GM12878 (cell line): ENCODE results near the gene BEGAIN. TPM values are rescaled to one million over a fixed set of nuclear protein-coding genes. Genes with fewer than 3 reads are reported as not detected.

Experiments used
- ATAC-seq: fragments of 200-7000 bp; cut with Tn5 transposase; 3 replicates; pipeline ENCODE4 v1.9.1; 2020; ENCODE audit warnings: mild to moderate bottlenecking, moderate library complexity
- BruUV-seq: library from RNA; stranded (reverse); fragments of 400-500 nt; replicated peaks from 2 replicates; lab custom pipeline; 2021; lab: Mats Ljungman, UMichigan
- CTCF ChIA-PET: fragments of 300-600 bp; sonication (Branson Sonifier 250); formaldehyde crosslinking; extraction: SDS; loops from one replicate; lab custom pipeline; 2021; ENCODE audit warnings: inconsistent platforms; lab: Yijun Ruan, JAX
- POLR2A ChIA-PET: fragments of 350-600 bp; formaldehyde crosslinking; extraction: SDS; loops from one replicate; lab custom pipeline; 2021; ENCODE audit warnings: inconsistent platforms; lab: Charles Lee
- RAD21 ChIA-PET: fragments of 300-600 bp; sonication (Branson Sonifier 250); formaldehyde crosslinking; loops from one replicate; lab custom pipeline; 2023; ENCODE audit warnings: antibody characterized with exemption; ENCODE audit not compliant: unreplicated experiment; lab: Charles Lee
- SMC1A ChIA-PET: fragments of 300-600 bp; sonication (Branson Sonifier 250); formaldehyde crosslinking; loops from one replicate; lab custom pipeline; 2023; ENCODE audit not compliant: unreplicated experiment, uncharacterized antibody; lab: Charles Lee
- DNase-seq: peaks from one replicate; pipeline ENCODE4 v3.0.0-alpha.2; 2011; ENCODE audit warnings: low read depth, low spot score
- FAIRE-seq: peaks from 3 replicates; lab custom pipeline; 2011; peaks lifted over from hg19 to GRCh38; lab: Jason Lieb, UNC
- H2AFZ ChIP-seq: 2 replicates; pipeline ENCODE4 v1.6.0; 2011; ENCODE audit warnings: low read depth, low read length, control low read depth; ENCODE audit not compliant: control insufficient read depth
- H3K27ac ChIP-seq: 2 replicates; pipeline ENCODE4 v1.5.1; 2011; ENCODE audit warnings: control low read depth; ENCODE audit not compliant: control insufficient read depth, insufficient read depth
- H3K27me3 ChIP-seq, 2 experiments: replicated peaks in 1 of 2; 2 replicates each; pipeline versions ENCODE4 v1.6.0 to v1.6.1; 2011; ENCODE audit warnings: low read length in 1 of 2; ENCODE audit not compliant: control insufficient read depth in 2 of 2, insufficient read depth in 2 of 2
- H3K36me3 ChIP-seq, 2 experiments: 2 replicates each; pipeline ENCODE4 v1.5.1; 2011; ENCODE audit warnings: low read length in 1 of 2; ENCODE audit not compliant: control insufficient read depth in 2 of 2, insufficient read depth in 2 of 2
- H3K4me1 ChIP-seq: 2 replicates; pipeline ENCODE4 v1.6.1; 2011; ENCODE audit warnings: mild to moderate bottlenecking, low read length, moderate library complexity, mixed read lengths; ENCODE audit not compliant: control insufficient read depth, insufficient read depth
- H3K4me2 ChIP-seq: 2 replicates; pipeline ENCODE4 v1.6.0; 2011; ENCODE audit warnings: control low read depth; ENCODE audit not compliant: control insufficient read depth, insufficient read depth
- H3K4me3 ChIP-seq: fragments of 200-600 bp; sonication (generic); 2 replicates; pipeline ENCODE4 v1.5.1; 2016
- H3K79me2 ChIP-seq: 2 replicates; pipeline ENCODE4 v1.6.0; 2011; ENCODE audit warnings: low read length; ENCODE audit not compliant: control insufficient read depth, insufficient read depth
- H3K9ac ChIP-seq: 2 replicates; pipeline ENCODE4 v1.8.0; 2011; ENCODE audit warnings: low read length, control low read depth, mixed read lengths; ENCODE audit not compliant: control insufficient read depth, insufficient read depth
- H3K9me3 ChIP-seq: replicated peaks from 3 replicates; pipeline ENCODE4 v1.5.1; 2011; ENCODE audit warnings: mild to moderate bottlenecking, low read length; ENCODE audit not compliant: control insufficient read depth, insufficient read depth
- H4K20me1 ChIP-seq: 2 replicates; pipeline ENCODE4 v1.6.0; 2011; ENCODE audit not compliant: control insufficient read depth, insufficient read depth
- BHLHE40 ChIP-seq, 2 experiments: fragments of 450-650 bp in 1 of 2; IDR thresholded peaks; 2 replicates each; pipeline ENCODE4 v1.6.1; 2011 to 2017; ENCODE audit warnings: low read depth in 2 of 2, borderline replicate concordance in 1 of 2, improper control_type of control experiment in 1 of 2, low read length in 1 of 2, mild to moderate bottlenecking in 1 of 2
- BMI1 ChIP-seq: fragments of 450-650 bp; IDR thresholded peaks from 2 replicates; pipeline ENCODE4 v1.6.1; 2016; ENCODE audit warnings: mild to moderate bottlenecking, moderate library complexity, borderline replicate concordance
- CEBPZ ChIP-seq: fragments of 150-350 bp; IDR thresholded peaks from 2 replicates; pipeline ENCODE4 v1.6.1; 2016; ENCODE audit warnings: low read depth, low read length
- EZH2 ChIP-seq: IDR thresholded peaks from 2 replicates; pipeline ENCODE4 v1.6.1; 2012; ENCODE audit warnings: low read depth, mild to moderate bottlenecking, control low read depth, inconsistent platforms, low read length, borderline replicate concordance; ENCODE audit not compliant: control insufficient read depth
- IRF3 ChIP-seq: fragments of 450-650 bp; IDR thresholded peaks from 2 replicates; pipeline ENCODE4 v1.6.1; 2014; ENCODE audit warnings: mild to moderate bottlenecking
- JUNB ChIP-seq: IDR thresholded peaks from 2 replicates; pipeline ENCODE4 v1.6.1; 2016; ENCODE audit warnings: antibody characterized with exemption, mild to moderate bottlenecking
- KLF5 ChIP-seq: fragments of 450-650 bp; IDR thresholded peaks from 2 replicates; pipeline ENCODE4 v1.6.1; 2014; ENCODE audit warnings: mild to moderate bottlenecking; ENCODE audit not compliant: partially characterized antibody
- NFYB ChIP-seq: IDR thresholded peaks from 2 replicates; pipeline ENCODE4 v1.6.1; 2011; ENCODE audit warnings: low read depth, mild to moderate bottlenecking, low read length, improper control_type of control experiment, moderate library complexity; ENCODE audit not compliant: insufficient read depth
- PKNOX1 ChIP-seq: fragments of 450-650 bp; IDR thresholded peaks from 2 replicates; pipeline ENCODE4 v1.6.1; 2016; ENCODE audit warnings: mild to moderate bottlenecking
- SP1 ChIP-seq: IDR thresholded peaks from one replicate; pipeline ENCODE4 v1.6.1; 2011; ENCODE audit warnings: low read depth, low read length
- ZNF274 ChIP-seq: IDR thresholded peaks from one replicate; pipeline ENCODE4 v1.8.0; 2011; ENCODE audit not compliant: insufficient read length, insufficient read depth
- WGBS: methylation state at CpG from one replicate; pipeline ENCODE4 v1.1.6; 2016; ENCODE audit warnings: low lambda C conversion rate; ENCODE audit not compliant: insufficient replicate concordance, insufficient coverage; ENCODE audit errors: missing lambda C conversion rate; 5-methylcytosine and 5-hydroxymethylcytosine counted together
- in situ Hi-C: fragments of 300-500 bp; cut with MboI; formaldehyde crosslinking; loops from 9 replicates; pipeline ENCODE4 v1.14.3; 2018; ENCODE audit warnings: mixed read lengths
- intact Hi-C: fragments of 100-400 bp; cut with micrococcal nuclease; formaldehyde crosslinking; loops from one replicate; pipeline ENCODE4 v1.14.2; 2022; ENCODE audit not compliant: unreplicated experiment
- polyA plus RNA-seq, 11 experiments: library from polyadenylated mRNA; depleted of rRNA in 4 of 11; unstranded in 6 of 11; stranded (reverse) in 5 of 11; fragments of >200 nt; fragmentation: Nextera tagmentation in 4 of 11; fragmentation: Illumina TruSeq in 1 of 11; extraction: Ambion mirVana in 4 of 11; extraction: Trizol in 1 of 11; gene quantifications; 1 replicate in 1 of 11; 2 replicates in 10 of 11; pipeline versions ENCODE4 v1.2.1 to v1.2.3, GENCODE V29; 2011 to 2016; ENCODE audit warnings: inconsistent platforms in 2 of 11, missing spikeins in 2 of 11, low read depth in 1 of 11
- total RNA-seq, 4 experiments: library from RNA; depleted of rRNA in 3 of 4; stranded (reverse); fragments of >200 nt in 3 of 4; fragmentation: Illumina TruSeq in 1 of 4; extraction: Trizol in 1 of 4; gene quantifications; 2 replicates each; pipeline versions ENCODE4 v1.2.1 to v1.2.3, GENCODE V29; 2013 to 2021

Gene BEGAIN
- total and polyA plus RNA-seq, 10 of the 15 experiments (the other 5 are each of a cell fraction or from before 2014, with no cell fraction given): 0.01 to 0.31 (median 0.06) TPM; not detected in 5

- TF ChIP-seq SP1 (no peak), JUNB (no peak), IRF3 (no peak), EZH2 (no peak), BHLHE40 (IDR thresholded peaks at IDR 0.05; ENCODE audit: borderline replicate concordance in 1 of 2, low read depth in 2 of 2, low read length in 1 of 2) (no peak)
These were observed 2.9 kb downstream of the BEGAIN start (continued) for GRCh38 chr14:100584056-100585031.

- 45% methylated on average over 2 of the region's 2 CpGs for WGBS
- no TSS peak for BruUV-seq
- CTCF ChIA-PET: no interaction called here
These were observed 4.0 kb downstream of the BEGAIN start for GRCh38 chr14:100583245-100583644.

More at GRCh38 chr14:100583245-100583644, 4.0 kb downstream of the BEGAIN start:
- Histone ChIP-seq H3K27ac (no peak overlapping the region), H3K9ac (no peak overlapping the region), H3K79me2 (no peaks in the 10 kb centered on the region), H4K20me1 (no peaks in the 10 kb centered on the region), H3K27me3 (peaks cover 2 to 3% of the 10 kb centered on the region in 2 experiments; a peak in 3 of 4 replicates), H3K4me3 (no peak overlapping the region), H3K9me3 (no peaks in the 10 kb centered on the region), H3K4me1 (no peaks in the 10 kb centered on the region), H3K36me3 (no peaks in the 10 kb centered on the region), H3K4me2 (no peak overlapping the region), H2AFZ (no peak overlapping the region)
- ChIA-PET POLR2A (interaction anchor here (0.5 kb wide), 1 partner anchor 281 kb away, joined by 3 read pairs; no protein-coding TSS in a partner anchor), SMC1A (no interaction called here), RAD21 (no interaction called here)
- DNase-seq: no peak
- no peak for FAIRE-seq
- in situ Hi-C loops (no loop called here), intact Hi-C loops (no loop called here)
- no peak for TF ChIP-seq ZNF274
- TF ChIP-seq CEBPZ: no peak
- no peak for TF ChIP-seq BMI1
- TF ChIP-seq PKNOX1: no peak
- TF ChIP-seq NFYB: no peak
- TF ChIP-seq KLF5: no peak
- ATAC-seq: no peak
